Measurements from ENCODE around the gene GPX7. TPM values are rescaled to one million over a fixed set of nuclear protein-coding genes. Genes with fewer than 3 reads are reported as not detected.
A peak's percentile ranks its signal among the peaks of the same experiment; 100 is the strongest.

Gene GPX7
- total RNA-seq, result 1 to 10 TPM; 4.8 to 9.1 (median 9.0) TPM

DNA sequence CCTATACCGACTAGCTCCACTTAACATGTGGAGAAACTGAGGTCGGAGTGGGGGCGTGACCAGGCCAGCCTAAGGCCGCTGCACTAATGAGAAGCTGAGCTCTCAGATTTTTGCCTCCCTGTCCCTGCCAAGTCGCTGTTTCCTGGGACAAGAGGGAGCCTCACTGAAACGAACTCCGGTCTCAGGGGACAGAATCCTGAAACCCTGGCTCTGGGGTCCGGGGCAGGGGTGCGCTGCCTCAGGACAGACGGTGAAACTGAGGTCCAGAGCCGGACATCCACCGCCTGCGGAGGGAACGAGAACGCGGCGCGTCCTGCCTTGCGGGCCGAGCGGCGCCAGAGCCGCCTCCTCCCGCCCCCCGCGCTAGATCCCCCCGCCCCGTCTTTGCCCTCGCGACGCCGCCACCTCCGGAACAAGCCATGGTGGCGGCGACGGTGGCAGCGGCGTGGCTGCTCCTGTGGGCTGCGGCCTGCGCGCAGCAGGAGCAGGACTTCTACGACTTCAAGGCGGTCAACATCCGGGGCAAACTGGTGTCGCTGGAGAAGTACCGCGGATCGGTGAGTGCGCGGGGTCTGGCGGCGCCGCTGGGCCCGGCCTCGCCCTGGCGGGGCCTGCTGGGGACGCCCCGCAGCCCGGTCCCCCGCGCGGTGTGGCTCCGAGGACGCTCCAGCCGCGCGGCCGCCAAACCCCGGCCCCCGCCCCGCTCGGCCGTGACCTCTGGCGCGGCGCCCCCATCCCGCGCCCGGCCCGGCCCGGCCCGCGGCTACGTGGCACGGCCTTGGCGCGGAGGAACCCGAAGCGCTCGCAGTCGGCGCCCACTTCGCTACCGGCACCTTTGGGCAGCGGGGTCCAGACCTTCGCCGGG lies at the start of gene GPX7:
TSS of gene GPX7 (plus strand) at position 381 of the 865 bp plus-strand sequence. CDS start at position 420, 39 bp downstream.
- peak in 1 of 2 donors; percentile 85 for DNase-seq (ENCODE audit: low spot score in 2 of 2)
- WGBS, 2 donors, result 5 to 8% methylated on average over 32 to 33 of the region's 97 CpGs
- intact Hi-C loops (cut with DNase I; ENCODE audit: low total_unique reads), result no loop called here
- H3K4me3 ChIP-seq (ENCODE audit: low read depth, poor library complexity, severe bottlenecking), result peak within 1 kb of the TSS; percentile 40
- no peak for TF ChIP-seq POLR2A (IDR thresholded peaks at IDR 0.05)
- TF ChIP-seq, protein P1, sequence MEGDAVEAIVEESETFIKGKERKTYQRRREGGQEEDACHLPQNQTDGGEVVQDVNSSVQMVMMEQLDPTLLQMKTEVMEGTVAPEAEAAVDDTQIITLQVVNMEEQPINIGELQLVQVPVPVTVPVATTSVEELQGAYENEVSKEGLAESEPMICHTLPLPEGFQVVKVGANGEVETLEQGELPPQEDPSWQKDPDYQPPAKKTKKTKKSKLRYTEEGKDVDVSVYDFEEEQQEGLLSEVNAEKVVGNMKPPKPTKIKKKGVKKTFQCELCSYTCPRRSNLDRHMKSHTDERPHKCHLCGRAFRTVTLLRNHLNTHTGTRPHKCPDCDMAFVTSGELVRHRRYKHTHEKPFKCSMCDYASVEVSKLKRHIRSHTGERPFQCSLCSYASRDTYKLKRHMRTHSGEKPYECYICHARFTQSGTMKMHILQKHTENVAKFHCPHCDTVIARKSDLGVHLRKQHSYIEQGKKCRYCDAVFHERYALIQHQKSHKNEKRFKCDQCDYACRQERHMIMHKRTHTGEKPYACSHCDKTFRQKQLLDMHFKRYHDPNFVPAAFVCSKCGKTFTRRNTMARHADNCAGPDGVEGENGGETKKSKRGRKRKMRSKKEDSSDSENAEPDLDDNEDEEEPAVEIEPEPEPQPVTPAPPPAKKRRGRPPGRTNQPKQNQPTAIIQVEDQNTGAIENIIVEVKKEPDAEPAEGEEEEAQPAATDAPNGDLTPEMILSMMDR (IDR thresholded peaks at IDR 0.05), result no peak

DNA sequence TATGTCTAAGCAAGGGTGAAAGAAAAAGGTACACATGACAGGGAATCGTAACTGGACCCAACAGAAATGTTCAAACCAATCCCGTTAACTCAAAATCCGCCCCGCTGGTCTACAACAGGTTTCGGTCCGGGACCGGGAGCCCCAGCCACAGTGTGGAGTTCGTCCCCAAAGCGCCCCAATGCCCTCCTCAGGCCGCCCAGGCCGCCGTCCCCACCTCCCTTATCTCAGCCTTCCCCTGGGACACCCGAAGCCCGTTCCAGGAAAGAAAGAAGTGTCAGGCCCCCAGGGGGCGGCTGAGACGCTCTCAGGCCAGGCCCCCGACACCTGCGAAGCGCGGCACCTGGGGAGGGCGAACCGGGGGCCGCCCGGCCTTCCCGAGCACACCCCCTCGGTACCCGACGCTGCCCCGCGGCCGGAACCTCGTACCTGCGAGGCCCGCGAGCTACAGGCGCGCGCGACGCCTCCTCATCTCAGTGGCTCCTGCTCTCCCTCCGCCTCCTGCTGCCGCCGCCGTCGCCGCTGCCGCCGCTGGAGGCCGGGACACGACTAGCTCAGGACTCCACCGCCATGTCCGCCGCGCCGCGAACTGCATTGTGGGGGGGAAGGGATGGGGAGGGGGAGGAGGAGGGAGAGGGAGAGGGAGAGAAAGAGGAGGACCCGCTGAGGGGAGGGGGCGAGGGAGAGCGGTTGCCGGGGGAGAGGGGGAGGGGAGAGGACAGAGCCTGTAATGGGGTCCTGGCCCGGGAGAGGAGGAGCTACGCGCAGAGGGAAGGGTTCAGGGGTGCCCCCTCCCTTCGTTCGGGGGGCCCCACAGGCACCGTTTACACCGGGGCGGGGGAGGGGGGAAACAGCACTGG lies 49.4 kb upstream of the GPX7 start, which contains the start of gene TUT4:
TSS of gene TUT4 (minus strand) at position 588 of the 857 bp plus-strand sequence. CDS start 26,812 bp downstream, outside the sequence.
- DNase-seq (ENCODE audit: low spot score in 2 of 2), result peak; percentile 48 to 92
- WGBS, 2 donors, result 0 to 1% methylated on average over 40 to 58 of the region's 68 CpGs
- intact Hi-C loops (cut with DNase I; ENCODE audit: low total_unique reads), result no loop called here
- TF ChIP-seq POLR2A (IDR thresholded peaks at IDR 0.05), result no peak
- TF ChIP-seq, protein P1 (IDR thresholded peaks at IDR 0.05), result no peak
- peak within 1 kb of the TSS; percentile 75 for H3K4me3 ChIP-seq (ENCODE audit: low read depth, poor library complexity, severe bottlenecking)

DNA sequence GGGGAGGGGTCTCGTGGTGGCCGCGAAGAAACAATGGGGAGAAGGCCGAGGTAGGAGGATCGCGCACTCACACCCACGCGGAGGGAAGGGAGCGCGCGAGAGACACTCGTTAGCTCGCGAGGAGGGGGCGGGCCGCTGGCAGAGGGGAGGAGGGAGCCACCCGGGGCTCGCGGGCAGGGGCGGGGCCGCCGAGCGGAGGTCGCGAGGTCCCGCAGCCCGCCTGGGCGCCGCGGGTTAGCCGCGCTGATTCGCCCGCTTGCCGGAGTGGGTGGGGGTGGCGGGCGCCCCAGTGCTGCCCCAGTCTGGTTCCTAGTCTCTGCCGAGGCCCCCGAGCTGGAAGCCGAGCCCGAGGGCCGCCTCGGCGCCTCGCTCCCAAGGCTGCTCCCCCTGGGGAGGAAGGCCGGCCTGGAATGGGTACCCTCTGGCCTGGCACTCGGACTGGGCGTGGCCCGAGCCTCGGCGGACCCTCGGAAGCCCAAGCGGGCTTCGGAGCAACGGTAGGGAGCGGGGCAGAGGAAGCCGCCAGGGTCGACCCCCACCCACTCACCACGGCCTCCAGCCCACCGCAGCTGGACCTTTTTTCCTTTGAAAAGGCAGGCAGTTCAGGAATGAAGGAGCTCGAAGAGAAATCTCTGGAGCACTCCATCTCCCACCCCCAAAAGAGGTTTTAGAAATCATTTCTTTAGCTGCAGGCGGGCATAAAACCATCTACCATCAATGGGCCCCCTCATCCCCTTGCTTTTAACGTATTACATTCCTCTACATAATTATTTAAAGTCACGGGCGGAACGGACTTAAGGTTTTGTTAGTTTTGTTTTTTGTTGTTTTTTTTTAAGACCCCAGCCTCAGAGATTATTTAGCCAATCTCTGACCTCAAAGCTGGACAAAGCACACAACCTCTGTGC lies 48.6 kb upstream of the GPX7 start:
- TF ChIP-seq, protein P1 (IDR thresholded peaks at IDR 0.05), result no peak
- no peak for TF ChIP-seq POLR2A (IDR thresholded peaks at IDR 0.05)
- peak overlapping the region; percentile 75 for H3K4me3 ChIP-seq (ENCODE audit: low read depth, poor library complexity, severe bottlenecking)
- DNase-seq (ENCODE audit: low spot score in 2 of 2), result peak; percentile 69 to 96
- WGBS, 2 donors, result 10 to 11% methylated on average over 32 to 35 of the region's 66 CpGs
- intact Hi-C loops (cut with DNase I; ENCODE audit: low total_unique reads), result no loop called here

DNA sequence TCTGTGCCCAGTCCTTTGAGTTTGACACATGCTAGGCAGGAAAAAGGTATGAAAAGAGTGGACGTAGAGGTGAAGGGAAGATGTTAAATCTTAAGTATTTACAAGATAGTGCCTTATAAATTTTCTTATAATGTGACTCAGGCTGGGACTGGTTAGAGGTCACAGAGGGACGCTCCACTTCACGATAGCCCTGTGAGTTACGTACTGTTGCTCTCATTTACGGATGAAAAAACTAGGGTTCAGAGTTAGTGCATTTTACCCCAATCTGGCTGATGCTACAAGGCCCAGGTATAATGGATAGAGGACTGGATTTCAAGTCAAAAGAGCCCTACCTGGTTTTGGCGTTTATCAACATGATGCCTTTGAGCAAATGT lies 47.9 kb upstream of the GPX7 start:
- no peak overlapping the region for H3K4me3 ChIP-seq (ENCODE audit: low read depth, poor library complexity, severe bottlenecking)
- intact Hi-C loops (cut with DNase I; ENCODE audit: low total_unique reads), result no loop called here
- 63 to 68% methylated on average over 6 of the region's 6 CpGs for WGBS, 2 donors
- no peak for DNase-seq (ENCODE audit: low spot score in 2 of 2)
- no peak for TF ChIP-seq POLR2A (IDR thresholded peaks at IDR 0.05)
- TF ChIP-seq, protein P1 (IDR thresholded peaks at IDR 0.05), result no peak

DNA sequence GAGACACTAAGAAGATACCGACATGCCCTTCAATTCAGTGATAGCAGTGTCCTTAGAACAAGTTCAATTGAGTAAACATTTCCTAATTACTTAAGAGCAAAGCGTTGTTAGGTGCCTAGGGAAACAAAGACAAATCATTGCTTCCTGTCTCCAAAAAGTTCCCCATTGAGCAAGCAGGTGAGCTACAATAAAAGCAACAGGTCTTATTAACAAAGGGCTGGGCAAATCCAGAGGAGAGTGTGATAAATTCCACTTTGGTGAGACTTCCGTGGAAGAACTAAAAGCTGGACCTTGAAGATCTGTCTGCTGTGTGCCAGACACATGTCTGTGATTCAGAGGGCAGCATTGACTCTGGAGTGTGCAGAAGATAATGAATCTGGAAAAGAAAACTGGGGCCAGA lies 47.4 kb upstream of the GPX7 start:
- TF ChIP-seq, protein P1 (IDR thresholded peaks at IDR 0.05), result no peak
- TF ChIP-seq POLR2A (IDR thresholded peaks at IDR 0.05), result no peak
- DNase-seq (ENCODE audit: low spot score in 2 of 2), result no peak
- WGBS, 2 donors, result 22 to 35% methylated on average over 3 of the region's 3 CpGs
- intact Hi-C loops (cut with DNase I; ENCODE audit: low total_unique reads), result no loop called here
- H3K4me3 ChIP-seq (ENCODE audit: low read depth, poor library complexity, severe bottlenecking), result no peak overlapping the region
